HG03378 (cell line): ENCODE results near the gene SERPINB6.
"Not testable (repeated sequence)": the region's sequence is repeated elsewhere in the genome, so short reads cannot be mapped to it uniquely, and the experiment has no call there.

Experiments
- ATAC-seq: cut with Tn5 transposase; IDR thresholded peaks from one replicate; pipeline ENCODE4 v1.9.1; 2021; ENCODE audit warnings: mild to moderate bottlenecking, moderate library complexity; ENCODE audit not compliant: unreplicated experiment

The SERPINB6 gene

DNA sequence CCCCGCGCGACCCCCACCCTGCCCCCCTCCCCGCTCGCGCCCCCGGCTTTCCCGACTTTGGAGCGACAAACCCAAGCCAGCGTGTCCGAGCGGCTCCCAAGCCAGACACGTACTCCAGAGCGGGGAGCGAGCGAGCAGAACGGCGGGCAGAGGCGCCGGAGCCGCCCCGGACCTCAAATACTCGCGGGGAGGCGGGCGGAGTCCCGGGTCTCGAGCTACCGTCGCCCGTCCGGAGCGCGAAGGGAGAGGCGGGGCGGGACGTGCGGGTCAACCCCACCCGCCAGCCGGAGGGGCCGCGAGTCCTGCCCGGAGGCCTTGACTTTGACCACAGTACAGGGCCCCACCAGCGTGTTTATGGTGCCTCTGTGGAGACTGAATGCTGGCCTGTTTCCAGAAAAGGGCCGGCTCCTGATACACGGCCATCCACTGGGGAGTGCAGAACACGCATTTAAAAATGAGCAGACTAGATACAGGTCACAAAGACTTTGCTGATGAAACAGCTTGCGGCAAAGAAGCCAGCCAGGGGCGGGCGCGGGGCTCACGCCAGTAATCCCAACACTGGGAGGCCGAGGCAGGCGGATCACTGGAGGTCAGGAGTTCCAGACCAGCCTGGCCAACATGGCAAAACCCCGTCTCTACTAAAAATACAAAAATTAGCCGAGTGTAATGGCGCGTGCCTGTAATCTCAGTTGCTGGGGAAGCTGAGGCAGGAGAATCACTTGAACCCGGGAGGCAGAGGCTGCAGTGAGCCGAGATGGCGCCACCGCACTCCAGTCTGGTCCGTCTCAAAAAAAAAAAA is at the start of gene SERPINB6:
SERPINB6 (minus strand) TSS at position 148 of the 799 bp plus-strand sequence. CDS start 12,235 bp downstream, outside the sequence.
- no peak for ATAC-seq

DNA sequence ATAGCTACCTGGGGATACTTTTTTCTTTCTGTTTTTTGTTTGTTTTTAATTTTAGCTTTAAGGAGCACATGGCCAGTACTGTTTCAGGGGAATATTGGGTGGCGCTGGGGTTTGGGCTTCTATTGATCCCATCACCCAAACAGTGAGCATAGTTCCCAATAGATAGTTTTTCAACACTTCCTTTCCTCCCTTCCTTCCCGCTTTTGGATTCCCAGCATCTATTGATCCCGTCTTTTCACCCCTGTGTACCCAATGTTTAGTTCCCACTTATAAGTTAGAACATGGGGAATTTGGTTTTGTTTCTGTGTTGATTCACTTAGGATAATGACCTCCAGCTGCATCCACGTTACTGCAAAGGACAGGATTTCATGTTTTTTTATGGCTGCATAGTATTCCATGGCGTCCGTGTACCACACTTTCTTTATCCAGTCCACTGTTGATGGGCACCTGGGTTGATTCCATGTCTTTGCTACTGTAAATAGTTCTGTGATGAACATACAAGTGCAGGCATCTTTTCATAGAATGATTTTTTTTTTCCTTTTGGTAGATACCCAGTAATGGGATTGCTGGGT is 48.5 kb upstream of the SERPINB6 start:
- no peak for ATAC-seq

DNA sequence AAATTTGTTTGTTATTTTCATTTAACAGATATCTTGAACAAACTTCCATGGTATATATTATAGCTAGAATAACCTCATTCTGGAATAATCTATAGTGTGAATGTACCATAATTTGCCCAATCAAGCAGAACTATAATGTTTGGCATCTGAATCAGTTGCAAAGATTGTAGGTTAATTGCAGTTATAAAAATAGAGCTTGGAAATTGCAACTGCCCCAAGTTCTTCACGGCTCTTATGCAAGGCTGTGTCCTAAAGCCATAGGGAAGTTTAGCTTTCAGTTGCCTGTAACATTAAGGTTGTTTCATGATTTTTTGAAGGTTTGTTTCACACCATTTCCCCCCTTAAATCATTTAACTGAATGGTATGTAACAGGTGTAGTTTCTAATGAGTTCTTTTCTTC is 47.7 kb upstream of the SERPINB6 start:
- ATAC-seq, result no peak

DNA sequence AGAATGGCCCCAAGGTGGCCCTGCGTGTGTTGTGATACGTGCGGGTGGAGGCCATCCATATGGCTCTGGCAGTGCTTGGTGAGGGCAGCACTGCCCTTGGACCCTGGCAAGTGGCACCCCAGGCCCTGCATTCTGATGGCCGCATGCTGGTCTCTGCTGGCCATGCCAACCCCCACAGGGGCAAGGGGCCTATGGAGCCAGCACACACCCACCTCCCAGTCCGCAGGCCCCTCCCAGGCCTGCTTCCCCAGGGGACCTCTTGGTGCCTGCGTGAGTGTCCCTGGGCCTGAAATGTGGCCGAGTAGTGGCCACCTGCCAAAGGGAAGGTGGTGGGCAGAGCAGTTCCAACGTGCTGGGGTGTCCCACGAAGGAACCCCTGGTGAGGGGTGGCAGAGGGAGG is 45.9 kb upstream of the SERPINB6 start:
- no peak for ATAC-seq

DNA sequence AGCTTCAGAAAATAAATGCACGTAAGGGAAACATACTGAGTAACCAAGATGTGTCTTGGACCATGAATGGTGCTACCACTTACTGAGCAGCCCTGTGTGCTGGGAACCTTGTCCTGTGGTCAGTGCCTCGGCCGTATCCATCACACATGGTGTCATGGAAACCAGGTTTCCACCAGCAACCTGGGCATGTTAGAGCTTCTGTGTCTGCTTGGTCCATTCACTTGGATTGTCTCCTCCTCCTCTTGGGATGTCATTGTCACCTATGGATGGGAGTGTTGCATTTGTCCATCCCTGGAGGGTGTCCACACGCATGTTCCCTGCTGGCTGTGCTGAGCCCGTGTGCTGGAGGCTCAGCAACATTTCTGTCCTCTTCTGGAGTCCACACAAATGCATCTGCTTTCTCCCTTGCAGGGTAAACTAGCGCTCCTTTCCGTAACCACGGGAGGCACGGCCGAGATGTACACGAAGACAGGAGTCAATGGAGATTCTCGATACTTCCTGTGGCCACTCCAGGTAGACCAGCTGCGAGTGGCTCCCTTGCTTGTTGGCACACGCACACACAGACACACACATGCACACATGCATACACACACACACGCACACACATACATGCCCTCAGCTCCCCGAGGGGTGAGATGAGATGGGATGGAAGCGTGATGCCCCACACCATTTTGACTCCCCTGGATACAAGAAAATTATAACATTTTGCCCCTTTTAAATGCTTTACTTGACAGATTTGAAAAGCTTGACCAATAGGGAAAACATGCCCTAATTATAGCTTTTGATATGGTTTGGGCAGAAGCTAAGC is 45.3 kb upstream of the SERPINB6 start:
- no peak for ATAC-seq

DNA sequence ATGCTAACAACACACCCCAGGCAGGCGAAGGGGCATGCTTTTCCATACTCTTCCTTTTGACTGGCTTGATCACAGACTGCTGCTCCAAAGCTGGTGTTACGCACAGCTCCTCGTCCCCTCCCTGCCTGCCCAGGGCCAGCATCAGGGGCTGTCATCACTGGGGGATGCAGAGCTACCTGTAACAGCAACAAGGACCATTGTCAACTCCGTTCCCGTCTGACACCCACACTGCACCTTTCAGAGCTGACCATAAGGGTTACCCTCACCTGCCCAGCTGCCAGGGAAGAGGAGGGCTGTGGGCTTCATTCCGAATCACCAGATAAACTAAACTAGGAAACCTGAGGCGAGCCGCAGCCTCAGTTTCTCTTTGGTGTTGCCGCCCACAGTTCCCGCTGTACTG is 43.8 kb upstream of the SERPINB6 start:
- ATAC-seq, result no peak

DNA sequence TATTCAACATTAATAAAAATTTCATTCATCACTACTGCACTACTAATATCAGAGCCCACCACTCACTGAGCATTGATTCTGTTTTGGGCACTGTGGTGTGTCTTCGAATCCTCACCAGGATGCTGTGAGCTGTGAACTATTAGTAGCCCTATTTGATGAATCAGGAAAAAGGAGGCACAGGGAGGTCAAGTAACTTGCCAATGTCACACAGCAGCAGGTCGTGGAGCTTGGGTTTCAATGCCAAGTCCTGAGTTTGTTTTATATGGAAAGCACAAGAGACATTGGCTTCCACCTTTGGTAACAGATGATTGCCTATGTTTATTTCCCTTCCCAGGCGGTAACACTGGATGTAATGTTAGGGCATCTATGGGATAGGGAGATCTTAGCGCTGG is 43.3 kb upstream of the SERPINB6 start:
- ATAC-seq, result no peak

DNA sequence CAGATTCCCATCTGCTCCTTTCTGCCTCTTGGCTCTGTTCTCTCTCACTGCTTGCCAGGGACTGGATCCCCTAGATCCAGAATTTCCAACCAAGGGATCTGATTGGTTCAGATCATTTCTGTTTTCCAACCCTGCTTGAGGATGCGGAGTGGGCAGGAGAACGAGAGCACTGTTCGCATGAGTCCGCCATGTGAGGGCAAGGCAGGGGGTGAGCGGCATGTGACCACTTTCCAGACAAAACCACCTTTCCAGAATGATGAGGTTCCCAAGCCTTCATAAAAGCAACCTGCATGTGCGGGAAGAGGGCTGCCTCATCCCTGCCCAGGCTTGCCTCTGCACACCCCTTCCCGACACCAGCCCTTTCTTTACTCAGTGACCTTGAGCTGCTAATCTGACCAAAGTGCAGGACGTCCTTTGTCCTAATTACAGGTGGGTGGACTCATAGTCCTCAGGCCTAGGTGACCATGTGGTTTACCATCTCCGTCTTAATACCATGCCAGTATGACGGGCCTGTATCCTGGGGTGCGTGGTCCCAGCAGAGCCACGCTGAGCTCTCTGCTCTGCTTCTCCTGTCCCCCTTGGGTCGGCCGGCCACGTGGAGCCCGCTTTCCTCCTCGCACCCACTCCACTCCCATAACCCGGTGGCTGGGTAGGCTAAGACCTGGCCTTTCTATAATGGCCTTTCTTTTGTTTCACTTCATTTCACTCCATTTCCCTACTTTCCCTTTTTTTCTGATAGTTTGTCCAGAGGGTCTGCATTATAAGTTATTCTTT is 42.7 kb upstream of the SERPINB6 start:
- ATAC-seq, result no peak

DNA sequence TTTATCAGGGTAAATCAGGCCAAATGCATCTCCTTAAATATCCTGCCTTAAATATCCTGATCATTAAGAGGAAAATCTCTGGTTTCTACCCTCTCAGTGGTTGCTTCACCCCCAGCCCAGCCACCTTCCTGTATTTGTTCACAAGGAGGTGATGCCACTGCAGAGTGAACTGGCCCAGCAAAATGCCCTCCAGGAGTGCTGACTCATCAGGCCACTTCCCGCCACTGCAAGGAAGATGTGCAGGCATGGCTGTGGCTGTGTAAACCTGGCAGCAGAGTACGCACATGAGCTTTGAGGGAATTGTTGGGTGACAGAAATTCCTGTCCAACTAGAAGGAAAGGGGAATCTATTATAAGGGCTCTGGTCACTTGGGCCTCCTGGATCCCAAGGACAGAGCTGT is 42.1 kb upstream of the SERPINB6 start:
- no peak for ATAC-seq

DNA sequence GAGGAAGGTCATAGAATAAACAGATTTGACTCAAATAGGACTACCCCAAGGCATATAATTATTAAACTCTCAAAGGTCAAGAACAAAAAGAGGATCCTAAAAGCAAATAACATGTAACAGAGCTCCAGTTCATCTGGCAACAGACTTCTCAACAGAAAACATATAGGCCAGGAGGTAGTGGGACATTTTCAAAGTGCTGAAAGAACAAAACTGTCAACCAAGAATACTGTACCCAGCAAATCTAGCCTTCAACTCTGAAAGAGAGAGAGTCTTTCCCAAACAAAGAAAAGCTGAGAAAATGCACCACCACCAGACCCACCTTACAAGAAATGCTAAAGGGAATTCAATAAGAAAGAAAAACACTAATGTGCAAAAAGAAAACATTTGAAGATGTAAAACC is 40.2 kb upstream of the SERPINB6 start:
- no peak for ATAC-seq

DNA sequence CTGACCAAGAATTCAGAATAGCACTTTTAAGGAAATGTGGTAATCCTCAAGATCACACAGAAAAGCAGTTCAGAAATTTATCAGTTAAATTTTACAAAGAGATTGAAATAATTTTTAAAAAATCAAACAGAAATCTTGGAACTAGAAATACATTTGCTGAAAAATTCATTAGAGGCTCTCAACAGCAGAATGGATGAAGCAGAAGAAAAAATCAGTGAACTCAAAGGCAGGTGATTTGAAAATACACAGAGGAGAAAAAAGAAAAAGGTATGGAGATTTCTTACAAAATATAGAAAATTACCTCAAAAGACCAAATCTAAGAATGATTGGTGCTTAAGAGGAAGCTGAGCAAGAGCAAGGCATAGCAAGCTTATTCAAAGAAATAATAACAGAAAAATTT is 39.8 kb upstream of the SERPINB6 start:
- ATAC-seq, result no peak

DNA sequence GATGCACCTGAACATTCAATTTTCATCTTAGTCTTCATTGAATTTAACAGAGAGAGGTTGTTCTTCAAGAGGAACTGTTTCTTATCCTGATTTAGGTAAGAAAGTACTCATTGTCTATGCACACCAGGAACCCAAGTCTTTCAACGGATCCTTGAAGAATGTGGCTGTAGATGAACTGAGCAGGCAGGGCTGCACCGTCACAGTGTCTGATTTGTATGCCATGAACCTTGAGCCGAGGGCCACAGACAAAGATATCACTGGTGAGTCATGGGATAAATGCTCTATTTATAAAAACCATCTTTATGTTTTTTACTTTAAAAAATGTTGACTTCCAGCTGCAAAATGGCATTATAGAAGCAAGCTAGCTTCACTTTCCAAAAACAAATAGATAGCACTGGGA is 38.6 kb upstream of the SERPINB6 start:
- ATAC-seq, result no peak

DNA sequence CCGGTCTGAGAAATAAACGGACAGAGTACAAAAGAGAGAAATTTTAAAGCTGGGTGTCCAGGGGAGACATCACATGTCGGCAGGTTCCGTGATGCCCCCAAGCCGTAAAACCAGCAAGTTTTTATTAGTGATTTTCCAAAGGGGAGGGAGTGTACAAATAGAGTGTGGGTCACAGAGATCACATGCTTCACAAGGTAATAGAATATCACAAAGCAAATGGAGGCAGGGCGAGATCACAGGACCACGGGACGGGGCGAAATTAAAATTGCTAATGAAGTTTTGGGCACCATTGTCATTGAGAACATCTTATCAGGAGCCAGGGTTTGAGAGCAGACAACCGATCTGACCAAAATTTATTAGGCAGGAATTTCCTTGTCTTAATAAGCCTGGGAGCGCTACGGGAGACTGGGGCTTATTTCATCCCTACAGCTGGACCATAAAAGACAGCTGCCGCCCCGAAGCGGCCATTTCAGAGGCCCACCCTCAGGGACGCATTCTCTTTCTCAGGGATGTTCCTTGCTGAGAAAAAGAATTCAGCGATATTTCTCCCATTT is 37.4 kb upstream of the SERPINB6 start:
- ATAC-seq, result not testable (repeated sequence)

DNA sequence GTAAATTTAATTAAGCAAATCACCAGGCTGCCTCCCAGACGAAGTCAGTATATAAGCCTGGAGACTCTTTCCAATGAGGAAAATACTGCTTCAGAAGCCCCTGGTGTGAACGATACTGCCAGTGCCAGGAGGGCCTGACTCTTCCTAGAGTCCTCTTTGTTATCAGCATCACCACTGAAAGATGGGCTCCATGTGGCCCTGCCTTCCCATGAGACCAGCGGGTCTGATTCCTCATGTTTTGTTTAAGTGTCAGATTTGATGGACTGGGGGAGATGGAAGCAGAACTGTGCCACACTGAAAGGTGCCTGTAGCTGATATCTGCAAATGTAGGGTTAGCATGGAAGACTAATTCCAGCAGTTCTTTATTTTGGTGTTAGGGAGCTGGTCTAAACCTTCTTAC is 36.2 kb upstream of the SERPINB6 start:
- no peak for ATAC-seq

DNA sequence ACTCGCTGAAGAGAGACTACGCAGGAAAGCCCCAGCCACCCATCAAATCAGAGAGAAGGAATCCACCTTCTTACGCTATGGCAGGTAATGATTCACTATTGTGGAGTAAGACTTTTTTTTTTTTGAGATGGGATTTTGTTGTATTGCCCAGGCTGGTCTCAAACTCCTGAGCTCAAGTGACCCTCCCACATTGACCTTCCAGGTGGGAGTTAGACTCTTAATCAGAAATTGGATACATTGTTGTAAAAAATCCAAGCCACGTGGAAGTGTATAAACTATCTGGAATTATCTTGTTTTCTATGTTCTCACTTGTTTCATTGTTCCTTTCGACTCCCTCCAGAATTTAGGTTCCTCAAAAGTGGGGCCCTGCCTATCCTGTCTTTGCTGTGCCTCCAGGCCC is 35.1 kb upstream of the SERPINB6 start:
- no peak for ATAC-seq

DNA sequence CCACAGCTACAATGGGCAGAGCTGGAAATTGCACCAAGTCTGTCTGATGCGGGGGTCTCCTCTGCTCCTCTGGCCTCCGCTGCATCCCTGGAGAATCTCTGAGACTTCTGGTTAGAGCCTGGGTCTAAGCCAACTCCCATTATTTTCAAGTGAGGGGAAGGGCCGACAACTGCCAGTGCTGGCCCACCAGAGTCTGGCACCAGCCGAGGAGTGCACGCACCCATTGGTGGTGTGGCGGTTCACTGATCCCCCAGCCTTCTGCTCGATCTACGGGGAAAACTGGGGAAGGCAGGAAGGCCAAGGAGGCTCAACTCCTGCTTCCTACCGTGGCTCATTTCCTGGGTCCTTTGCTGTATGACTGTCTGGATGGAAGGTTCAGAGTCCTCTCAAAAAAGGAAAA is 34.5 kb upstream of the SERPINB6 start:
- no peak for ATAC-seq

DNA sequence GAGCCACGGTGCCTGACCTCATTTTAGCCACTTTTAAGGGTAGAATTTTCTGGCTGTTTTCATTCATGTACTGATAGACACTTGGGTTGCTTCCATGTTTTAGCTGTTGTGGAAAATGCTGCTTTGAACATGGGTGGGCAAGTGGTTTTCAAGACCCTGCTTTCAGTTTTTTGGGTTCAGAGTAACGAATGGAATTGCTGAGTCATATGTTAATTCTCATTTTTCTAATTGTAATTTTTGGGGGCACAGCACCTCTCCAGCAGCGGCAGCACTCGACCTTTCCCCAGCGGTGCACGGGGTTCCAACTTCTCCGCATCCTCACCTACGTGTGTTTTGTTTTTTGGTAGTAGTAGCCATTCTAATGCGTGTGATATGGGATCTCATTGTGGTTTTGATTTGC is 33.7 kb upstream of the SERPINB6 start:
- no peak for ATAC-seq

DNA sequence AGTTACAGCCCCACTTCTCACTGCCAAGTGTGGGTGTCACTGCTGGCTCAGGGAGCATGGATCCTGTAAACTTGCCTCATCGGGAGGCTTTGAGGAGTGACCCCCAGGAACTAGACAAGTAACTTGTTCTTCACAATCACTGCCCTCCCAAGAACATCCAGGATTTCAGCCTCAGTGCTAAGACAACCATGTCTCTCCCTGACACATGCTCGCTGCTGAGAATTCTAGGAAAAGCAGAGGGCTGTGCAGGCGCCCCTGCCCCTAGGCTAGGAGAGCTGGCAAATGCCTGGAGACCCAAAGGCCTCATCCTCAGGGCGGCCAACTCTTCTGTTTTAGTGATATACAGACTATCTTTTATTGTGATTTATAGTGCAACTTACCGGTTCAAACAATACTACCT is 31.9 kb upstream of the SERPINB6 start:
- ATAC-seq, result not testable (repeated sequence)

DNA sequence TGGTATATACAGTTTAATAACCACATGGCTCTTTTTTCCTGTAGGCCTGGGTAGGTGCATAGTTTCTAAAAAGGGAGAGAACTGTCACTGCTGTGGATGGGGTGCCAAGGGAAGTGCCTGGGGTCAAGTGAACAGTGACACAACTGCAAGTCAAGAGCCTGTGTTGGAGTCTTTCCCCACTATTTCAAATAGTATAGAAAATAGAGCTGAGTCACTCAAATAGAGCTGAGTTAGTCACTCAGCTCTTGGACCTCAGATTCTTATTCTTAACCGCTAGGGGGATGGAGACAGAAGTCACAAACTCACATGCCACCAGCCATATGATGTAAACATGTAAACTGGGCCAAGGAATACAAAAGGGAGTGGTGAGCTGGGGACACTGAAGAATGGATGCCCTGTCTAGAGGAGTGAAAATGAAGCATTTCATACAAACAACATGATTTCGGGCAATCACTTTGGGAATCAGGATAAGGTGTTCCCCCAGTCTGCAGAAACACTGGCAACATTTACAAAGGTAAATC is 30.5 kb upstream of the SERPINB6 start:
- ATAC-seq, result no peak

DNA sequence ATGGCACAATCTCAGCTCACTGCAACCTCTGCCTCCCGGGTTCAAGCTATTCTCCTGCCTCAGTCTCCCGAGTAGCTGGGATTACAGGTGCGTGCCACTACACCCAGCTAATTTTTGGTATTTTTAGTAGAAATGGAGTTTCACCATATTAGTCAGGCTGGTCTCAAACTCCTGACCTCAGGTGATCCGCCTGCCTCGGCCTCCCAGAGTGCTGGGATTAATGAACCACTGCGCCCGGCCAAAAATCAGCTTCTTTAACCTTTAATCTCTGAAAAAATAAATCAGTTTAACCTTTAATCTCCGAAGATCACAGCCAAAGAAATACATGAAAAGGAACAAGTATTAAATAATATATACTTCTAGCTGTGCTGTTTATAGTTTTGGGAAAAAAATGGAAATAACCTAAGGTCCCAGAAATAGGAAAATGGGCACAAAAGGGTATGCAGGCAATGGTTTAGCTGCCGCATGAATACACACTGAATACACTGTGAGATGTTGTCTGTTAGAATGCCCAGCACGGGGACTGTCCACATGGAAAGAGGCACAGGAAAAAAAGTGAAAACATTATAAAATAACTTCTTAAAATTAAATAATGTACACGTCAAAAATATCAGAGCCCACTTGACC is 29.9 kb upstream of the SERPINB6 start:
- no peak for ATAC-seq
